Coronary artery (tissue), 2 donors: ENCODE results near the gene PROC.

Experiments
- DNase-seq: peaks from one replicate; pipeline ENCODE4 v3.0.0-alpha.2; 2017; ENCODE audit warnings: low spot score
- H3K27ac ChIP-seq, 2 donors: fragments of 200-600 bp; sonication (generic); one replicate each; pipeline ENCODE4 v1.5.1; 2016 to 2019
- H3K4me3 ChIP-seq: fragments of 200-600 bp; sonication (generic); 2 replicates; pipeline ENCODE4 v1.5.1; 2016; ENCODE audit warnings: mild to moderate bottlenecking, moderate library complexity
- CTCF ChIP-seq: fragments of 200-600 bp; sonication (generic); IDR thresholded peaks from one replicate; pipeline ENCODE4 v1.5.1; 2019; ENCODE audit warnings: antibody characterized with exemption

The PROC gene

GRCh38 chr2:127419448-127420038 lies 1.3 kb downstream of the PROC start:
- Histone ChIP-seq H3K27ac (no peak overlapping the region), H3K4me3 (no peak overlapping the region)
- DNase-seq, result no peak
- no peak for TF ChIP-seq CTCF

GRCh38 chr2:127420039-127420864 lies 2.0 kb downstream of the PROC start:
- no peak for TF ChIP-seq CTCF
- Histone ChIP-seq H3K27ac (no peak overlapping the region), H3K4me3 (no peak overlapping the region)
- DNase-seq, result no peak

DNA sequence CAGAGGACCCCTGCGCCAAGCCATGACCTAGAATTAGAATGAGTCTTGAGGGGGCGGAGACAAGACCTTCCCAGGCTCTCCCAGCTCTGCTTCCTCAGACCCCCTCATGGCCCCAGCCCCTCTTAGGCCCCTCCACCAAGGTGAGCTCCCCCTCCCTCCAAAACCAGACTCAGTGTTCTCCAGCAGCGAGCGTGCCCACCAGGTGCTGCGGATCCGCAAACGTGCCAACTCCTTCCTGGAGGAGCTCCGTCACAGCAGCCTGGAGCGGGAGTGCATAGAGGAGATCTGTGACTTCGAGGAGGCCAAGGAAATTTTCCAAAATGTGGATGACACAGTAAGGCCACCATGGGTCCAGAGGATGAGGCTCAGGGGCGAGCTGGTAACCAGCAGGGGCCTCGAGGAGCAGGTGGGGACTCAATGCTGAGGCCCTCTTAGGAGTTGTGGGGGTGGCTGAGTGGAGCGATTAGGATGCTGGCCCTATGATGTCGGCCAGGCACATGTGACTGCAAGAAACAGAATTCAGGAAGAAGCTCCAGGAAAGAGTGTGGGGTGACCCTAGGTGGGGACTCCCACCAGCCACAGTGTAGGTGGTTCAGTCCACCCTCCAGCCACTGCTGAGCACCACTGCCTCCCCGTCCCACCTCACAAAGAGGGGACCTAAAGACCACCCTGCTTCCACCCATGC lies 3.0 kb downstream of the PROC start:
- no peak overlapping the region for H3K27ac ChIP-seq
- H3K4me3 ChIP-seq, result no peak overlapping the region
- DNase-seq, result no peak
- no peak for TF ChIP-seq CTCF

- H3K4me3 ChIP-seq, result peak overlapping the region; percentile 54
- H3K27ac ChIP-seq, result no peak overlapping the region
- DNase-seq, result no peak
- TF ChIP-seq CTCF, result no peak
Observed at GRCh38 chr2:127421871-127422558, 3.8 kb downstream of the PROC start.

DNA sequence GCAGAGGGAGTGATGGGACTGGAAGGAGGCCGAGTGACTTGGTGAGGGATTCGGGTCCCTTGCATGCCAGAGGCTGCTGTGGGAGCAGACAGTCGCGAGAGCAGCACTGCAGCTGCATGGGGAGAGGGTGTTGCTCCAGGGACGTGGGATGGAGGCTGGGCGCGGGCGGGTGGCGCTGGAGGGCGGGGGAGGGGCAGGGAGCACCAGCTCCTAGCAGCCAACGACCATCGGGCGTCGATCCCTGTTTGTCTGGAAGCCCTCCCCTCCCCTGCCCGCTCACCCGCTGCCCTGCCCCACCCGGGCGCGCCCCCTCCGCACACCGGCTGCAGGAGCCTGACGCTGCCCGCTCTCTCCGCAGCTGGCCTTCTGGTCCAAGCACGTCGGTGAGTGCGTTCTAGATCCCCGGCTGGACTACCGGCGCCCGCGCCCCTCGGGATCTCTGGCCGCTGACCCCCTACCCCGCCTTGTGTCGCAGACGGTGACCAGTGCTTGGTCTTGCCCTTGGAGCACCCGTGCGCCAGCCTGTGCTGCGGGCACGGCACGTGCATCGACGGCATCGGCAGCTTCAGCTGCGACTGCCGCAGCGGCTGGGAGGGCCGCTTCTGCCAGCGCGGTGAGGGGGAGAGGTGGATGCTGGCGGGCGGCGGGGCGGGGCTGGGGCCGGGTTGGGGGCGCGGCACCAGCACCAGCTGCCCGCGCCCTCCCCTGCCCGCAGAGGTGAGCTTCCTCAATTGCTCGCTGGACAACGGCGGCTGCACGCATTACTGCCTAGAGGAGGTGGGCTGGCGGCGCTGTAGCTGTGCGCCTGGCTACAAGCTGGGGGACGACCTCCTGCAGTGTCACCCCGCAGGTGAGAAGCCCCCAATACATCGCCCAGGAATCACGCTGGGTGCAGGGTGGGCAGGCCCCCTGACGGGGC lies 4.6 kb downstream of the PROC start:
- peak overlapping the region; percentile 54 for H3K4me3 ChIP-seq
- DNase-seq, result no peak
- H3K27ac ChIP-seq, result no peak overlapping the region
- TF ChIP-seq CTCF, result no peak

GRCh38 chr2:127423478-127423843 lies 5.2 kb downstream of the PROC start:
- Histone ChIP-seq H3K27ac (no peak overlapping the region), H3K4me3 (peak overlapping the region; percentile 54)
- DNase-seq, result no peak
- no peak for TF ChIP-seq CTCF
